ENCODE results near the gene ATP10D.

DNA sequence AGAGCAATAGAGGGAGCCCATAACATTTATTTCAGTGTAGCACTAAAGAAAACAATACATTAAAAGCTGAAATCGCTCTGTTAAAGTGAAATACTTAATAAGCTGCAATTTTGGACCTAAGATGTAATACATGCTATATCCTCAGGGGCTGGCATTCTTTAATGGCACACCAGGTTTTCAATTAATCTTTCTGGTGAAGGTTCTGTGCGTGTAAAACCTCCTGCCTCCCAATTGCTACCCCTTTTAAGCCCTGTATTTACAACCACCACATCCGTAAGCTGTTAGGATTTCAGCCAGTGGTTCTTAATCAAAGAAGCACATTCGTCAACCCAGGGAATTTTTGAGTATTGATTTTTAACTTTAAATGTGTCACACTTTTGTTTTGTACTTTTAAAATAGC, 14.0 kb upstream of the ATP10D start:
- TF ChIP-seq BHLHE40 (IDR thresholded peaks at IDR 0.05; ENCODE audit: borderline replicate concordance) (no peak), FOXM1 (IDR thresholded peaks at IDR 0.05; ENCODE audit: borderline replicate concordance) (no peak), TARDBP (IDR thresholded peaks at IDR 0.05) (no peak), SUZ12 (IDR thresholded peaks at IDR 0.05) (no peak), SP1 (IDR thresholded peaks at IDR 0.05) (no peak), L3MBTL2 (conservative IDR thresholded peaks at IDR 0.05) (no peak), FOXA1 (IDR thresholded peaks at IDR 0.05) (no peak), ELF4 (IDR thresholded peaks at IDR 0.05) (no peak), LEF1 (IDR thresholded peaks at IDR 0.05; ENCODE audit: borderline replicate concordance) (no peak), FOXK2 (IDR thresholded peaks at IDR 0.05) (no peak), ARNT (IDR thresholded peaks at IDR 0.05) (no peak)
- TF ChIP-seq, protein P1, sequence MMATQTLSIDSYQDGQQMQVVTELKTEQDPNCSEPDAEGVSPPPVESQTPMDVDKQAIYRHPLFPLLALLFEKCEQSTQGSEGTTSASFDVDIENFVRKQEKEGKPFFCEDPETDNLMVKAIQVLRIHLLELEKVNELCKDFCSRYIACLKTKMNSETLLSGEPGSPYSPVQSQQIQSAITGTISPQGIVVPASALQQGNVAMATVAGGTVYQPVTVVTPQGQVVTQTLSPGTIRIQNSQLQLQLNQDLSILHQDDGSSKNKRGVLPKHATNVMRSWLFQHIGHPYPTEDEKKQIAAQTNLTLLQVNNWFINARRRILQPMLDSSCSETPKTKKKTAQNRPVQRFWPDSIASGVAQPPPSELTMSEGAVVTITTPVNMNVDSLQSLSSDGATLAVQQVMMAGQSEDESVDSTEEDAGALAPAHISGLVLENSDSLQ (IDR thresholded peaks at IDR 0.05) = no peak
